GM12892 (cell line): ENCODE measurements around the gene PPP2R2D. TPM values are rescaled to one million over a fixed set of nuclear protein-coding genes. Genes with fewer than 3 reads are reported as not detected.

ENCODE experiments used
- DNase-seq: peaks from one replicate; pipeline ENCODE4 v3.0.0; 2011; ENCODE audit not compliant: insufficient read length
- FAIRE-seq: peaks from 2 replicates; lab custom pipeline; 2011; peaks lifted over from hg19 to GRCh38; lab: Jason Lieb, UNC
- POLR2A ChIP-seq: IDR thresholded peaks from 2 replicates; pipeline ENCODE4 v1.6.1; 2011; ENCODE audit warnings: low read depth, low read length, control low read depth
- POLR2AphosphoS5 ChIP-seq: IDR thresholded peaks from 2 replicates; pipeline ENCODE4 v1.6.1; 2011; ENCODE audit warnings: low read depth, low read length, control low read depth
- TAF1 ChIP-seq: IDR thresholded peaks from 2 replicates; pipeline ENCODE4 v1.6.1; 2011; ENCODE audit warnings: low read depth, mild to moderate bottlenecking, control low read depth, low read length, borderline replicate concordance
- polyA plus RNA-seq: library from polyadenylated mRNA; unstranded; fragments of >200 nt; gene quantifications from one replicate; pipeline ENCODE4 v1.2.1, GENCODE V29; 2012; ENCODE audit warnings: missing spikeins, inconsistent platforms; ENCODE audit not compliant: missing spikeins

The PPP2R2D gene
- polyA plus RNA-seq: 24.1 TPM

- peak; percentile 95 for DNase-seq
- no peak for TF ChIP-seq POLR2AphosphoS5
- no peak; the same call in 1 of the 2 replicates for TF ChIP-seq POLR2A
- TF ChIP-seq TAF1: no peak
- no peak for FAIRE-seq
These were observed at the start of gene PPP2R2D for GRCh38 chr10:131900350-131901152. Gene PPP2R2D, plus strand, starts transcription at chr10:131901008. Its CDS starts 141 bp downstream, at chr10:131901149.

- FAIRE-seq (no peak), DNase-seq (no peak)
- TF ChIP-seq TAF1: no peak
- TF ChIP-seq POLR2AphosphoS5: no peak
- no peak for TF ChIP-seq POLR2A
These were observed 49.5 kb upstream of the PPP2R2D start for GRCh38 chr10:131851346-131851745.

- TF ChIP-seq TAF1 (no peak), POLR2A (no peak), POLR2AphosphoS5 (no peak)
- FAIRE-seq (no peak), DNase-seq (no peak)
These were observed 48.5 kb upstream of the PPP2R2D start for GRCh38 chr10:131852176-131852822.

- TF ChIP-seq POLR2A (no peak), POLR2AphosphoS5 (no peak), TAF1 (no peak)
- DNase-seq (no peak), FAIRE-seq (no peak)
These were observed 47.8 kb upstream of the PPP2R2D start for GRCh38 chr10:131852823-131853609.

GRCh38 chr10:131853610-131853964 lies 47.2 kb upstream of the PPP2R2D start:
- FAIRE-seq: no peak
- DNase-seq: no peak
- TF ChIP-seq TAF1 (no peak), POLR2AphosphoS5 (no peak), POLR2A (no peak)

GRCh38 chr10:131854579-131855335 lies 46.1 kb upstream of the PPP2R2D start:
- DNase-seq (no peak), FAIRE-seq (no peak)
- TF ChIP-seq POLR2A: no peak
- TF ChIP-seq POLR2AphosphoS5: no peak
- no peak for TF ChIP-seq TAF1

GRCh38 chr10:131855461-131856401 lies 45.1 kb upstream of the PPP2R2D start:
- no peak for DNase-seq
- FAIRE-seq: no peak
- TF ChIP-seq TAF1 (no peak), POLR2A (no peak), POLR2AphosphoS5 (no peak)

- DNase-seq (no peak), FAIRE-seq (no peak)
- TF ChIP-seq TAF1 (no peak), POLR2A (no peak), POLR2AphosphoS5 (no peak)
These were observed 44.2 kb upstream of the PPP2R2D start for GRCh38 chr10:131856441-131857094.
